ENCODE data around the gene TRAK2.
A peak's percentile ranks its signal among the peaks of the same experiment; 100 is the strongest.

Gene TRAK2

DNA sequence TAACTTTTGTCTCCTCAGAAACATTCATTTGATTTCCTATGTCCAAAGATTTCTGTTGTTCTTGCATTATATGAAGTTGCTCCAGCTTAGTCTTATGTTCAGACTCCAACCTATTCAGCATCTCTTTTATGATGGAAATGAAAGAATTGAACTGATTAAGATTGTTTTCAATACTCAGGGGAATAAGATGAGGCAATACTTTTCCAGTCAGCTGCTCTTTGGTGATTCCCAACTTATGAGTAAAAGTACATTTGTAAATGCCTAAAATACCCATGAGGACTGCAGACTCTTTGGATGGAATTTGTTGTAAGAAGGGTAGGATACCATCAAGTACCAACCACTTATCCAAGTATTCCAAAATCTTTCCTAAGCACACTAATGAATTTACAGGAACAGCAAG, 39.8 kb downstream of the TRAK2 start:
- TF ChIP-seq FOXP2 (optimal IDR thresholded peaks at IDR 0.05; ENCODE audit: control extremely low read depth, extremely low read length, insufficient read depth), result no peak
- Histone ChIP-seq H3K36me3 (ENCODE audit: insufficient read depth, low read length) (no peaks in the 10 kb centered on the region), H3K4me3 (no peak overlapping the region), H3K9me3 (ENCODE audit: low read depth, low read length) (no peaks in the 10 kb centered on the region), H3K27ac (no peak overlapping the region), H3K9ac (ENCODE audit: insufficient read length) (no peak overlapping the region)
- DNase-seq (ENCODE audit: low read depth, low spot score), result no peak

DNA sequence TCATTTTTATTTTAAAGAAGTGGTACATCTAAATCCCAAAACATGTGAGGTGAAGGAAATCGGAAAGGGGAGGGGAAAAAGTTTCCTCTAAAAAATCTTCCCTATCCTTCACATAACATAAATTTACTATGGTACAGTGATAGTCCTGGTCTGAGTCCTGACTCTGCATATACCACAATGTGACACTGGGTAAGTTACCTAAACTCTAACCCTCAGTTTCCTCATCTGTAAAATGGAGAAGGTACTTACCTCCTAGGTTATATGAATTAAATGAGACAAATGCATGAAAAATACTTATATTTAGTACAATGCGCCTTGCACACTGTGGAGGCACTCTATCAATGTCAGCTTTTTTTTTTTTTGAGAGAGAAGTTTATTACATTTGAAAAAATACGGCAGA, 42.3 kb downstream of the TRAK2 start:
- no peaks in the 10 kb centered on the region for H3K9me3 ChIP-seq (ENCODE audit: low read depth, low read length)
- DNase-seq (ENCODE audit: low read depth, low spot score), result no peak
- H3K36me3 ChIP-seq (ENCODE audit: insufficient read depth, low read length), result no peaks in the 10 kb centered on the region
- no peak for TF ChIP-seq POLR2AphosphoS5 (IDR thresholded peaks at IDR 0.05; ENCODE audit: borderline replicate concordance, low read depth, low read length)
- no peak for TF ChIP-seq EZH2 (IDR thresholded peaks at IDR 0.05)
- no peak for TF ChIP-seq FOXP2 (optimal IDR thresholded peaks at IDR 0.05; ENCODE audit: control extremely low read depth, extremely low read length, insufficient read depth)
- no peak overlapping the region for H3K9ac ChIP-seq (ENCODE audit: insufficient read length)
- no peak overlapping the region for H3K4me3 ChIP-seq
- H3K27ac ChIP-seq, result no peak overlapping the region

DNA sequence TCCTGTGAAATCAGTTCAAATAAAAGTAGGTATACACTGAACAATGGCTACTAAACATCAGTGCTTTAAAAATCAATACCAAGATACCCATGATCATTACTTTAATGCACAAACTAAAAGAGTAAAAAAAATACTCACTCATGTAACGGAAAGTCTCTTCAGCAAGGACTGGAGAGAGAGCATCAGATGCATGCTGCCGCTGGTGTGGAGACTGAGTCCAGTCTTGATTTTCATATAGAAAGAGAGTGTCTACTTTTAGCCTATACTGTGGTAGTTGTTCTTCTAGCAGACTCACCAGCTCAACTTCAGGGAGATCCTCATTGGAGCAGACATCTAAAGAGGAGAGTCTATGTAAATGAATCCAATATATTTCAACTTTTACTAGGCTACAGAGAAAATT, 44.0 kb downstream of the TRAK2 start:
- no peaks in the 10 kb centered on the region for H3K36me3 ChIP-seq (ENCODE audit: insufficient read depth, low read length)
- no peaks in the 10 kb centered on the region for H3K9me3 ChIP-seq (ENCODE audit: low read depth, low read length)
- H3K27ac ChIP-seq, result peak overlapping the region; percentile 89
- peak overlapping the region; percentile 79 for H3K4me3 ChIP-seq
- peak overlapping the region; percentile 79 for H3K9ac ChIP-seq (ENCODE audit: insufficient read length)
- DNase-seq (ENCODE audit: low read depth, low spot score), result no peak
- 0 out of 2 replicates have a peak, but pooled peaks have one; percentile 36 for TF ChIP-seq POLR2AphosphoS5 (IDR thresholded peaks at IDR 0.05; ENCODE audit: borderline replicate concordance, low read depth, low read length)
- TF ChIP-seq EZH2 (IDR thresholded peaks at IDR 0.05), result no peak
- no peak for TF ChIP-seq FOXP2 (optimal IDR thresholded peaks at IDR 0.05; ENCODE audit: control extremely low read depth, extremely low read length, insufficient read depth)

DNA sequence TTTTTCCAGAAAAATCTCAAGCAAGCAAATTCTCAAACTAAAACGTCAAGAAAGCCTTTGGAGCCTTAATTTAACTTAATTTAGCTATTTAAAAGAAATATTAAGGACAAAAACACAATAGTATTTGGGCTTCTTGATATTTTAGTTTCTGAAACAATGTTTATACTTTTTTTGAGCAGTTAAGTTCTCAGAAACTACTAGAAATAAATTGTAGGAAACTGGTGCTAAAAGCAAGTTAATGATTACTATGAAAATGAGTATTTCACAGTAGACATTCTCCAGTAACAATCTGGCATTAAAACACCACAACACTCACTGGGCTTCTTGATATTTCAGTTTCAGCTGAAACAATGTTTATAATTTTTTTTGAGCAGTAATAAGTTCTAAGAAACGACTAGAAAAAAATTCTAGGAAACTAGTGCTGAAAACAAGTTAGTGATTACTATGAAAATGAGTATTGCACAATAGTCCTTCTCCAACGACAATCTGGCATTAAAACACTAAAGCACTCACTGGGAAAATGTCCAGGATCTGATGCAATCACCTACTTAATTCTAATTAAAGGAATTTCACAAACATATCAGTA, 45.1 kb downstream of the TRAK2 start:
- TF ChIP-seq FOXP2 (optimal IDR thresholded peaks at IDR 0.05; ENCODE audit: control extremely low read depth, extremely low read length, insufficient read depth) (no peak), EZH2 (IDR thresholded peaks at IDR 0.05) (no peak), POLR2AphosphoS5 (IDR thresholded peaks at IDR 0.05; ENCODE audit: borderline replicate concordance, low read depth, low read length) (peak; percentile 61; the same call in 1 of the 2 replicates)
- DNase-seq (ENCODE audit: low read depth, low spot score), result peak; percentile 94
- peak overlapping the region; percentile 79 for H3K9ac ChIP-seq (ENCODE audit: insufficient read length)
- H3K4me3 ChIP-seq, result peak overlapping the region; percentile 79
- no peaks in the 10 kb centered on the region for H3K36me3 ChIP-seq (ENCODE audit: insufficient read depth, low read length)
- H3K9me3 ChIP-seq (ENCODE audit: low read depth, low read length), result no peaks in the 10 kb centered on the region
- H3K27ac ChIP-seq, result peak overlapping the region; percentile 89

DNA sequence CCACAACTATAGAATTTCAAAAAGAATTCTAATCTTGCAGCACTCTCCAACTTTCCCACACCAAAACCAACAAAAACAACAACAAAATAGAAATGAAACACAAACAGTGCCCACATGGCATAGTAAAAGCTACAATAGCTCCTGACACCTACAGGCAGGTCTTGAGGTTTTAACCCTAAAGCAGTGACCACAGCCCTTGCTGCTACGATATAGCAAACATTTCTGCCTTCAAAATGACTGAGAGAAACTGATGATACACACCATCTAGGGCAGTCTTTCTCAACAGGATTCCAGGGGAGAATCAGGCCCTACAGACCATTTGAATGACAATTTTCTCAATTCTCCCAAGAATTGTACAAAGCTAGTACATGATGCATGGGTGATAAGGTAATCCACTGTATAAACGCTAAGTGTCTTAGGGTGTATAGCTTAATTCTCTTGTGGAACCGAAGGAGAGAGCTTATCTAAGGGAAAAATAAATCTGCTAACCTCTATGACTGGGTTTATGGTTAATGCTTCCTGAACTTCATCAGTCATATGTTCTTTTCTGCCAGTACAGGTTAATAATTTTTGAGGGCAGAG, 46.5 kb downstream of the TRAK2 start:
- peaks cover 2% of the 10 kb centered on the region; the same call in 1 of the 2 replicates for H3K36me3 ChIP-seq (ENCODE audit: insufficient read depth, low read length)
- peak overlapping the region; percentile 83 for H3K27ac ChIP-seq
- TF ChIP-seq EZH2 (IDR thresholded peaks at IDR 0.05), result no peak
- TF ChIP-seq POLR2AphosphoS5 (IDR thresholded peaks at IDR 0.05; ENCODE audit: borderline replicate concordance, low read depth, low read length), result no peak
- TF ChIP-seq FOXP2 (optimal IDR thresholded peaks at IDR 0.05; ENCODE audit: control extremely low read depth, extremely low read length, insufficient read depth), result no peak
- DNase-seq (ENCODE audit: low read depth, low spot score), result no peak
- H3K4me3 ChIP-seq, result peak overlapping the region; percentile 79
- H3K9me3 ChIP-seq (ENCODE audit: low read depth, low read length), result no peaks in the 10 kb centered on the region
- peak overlapping the region; percentile 56 for H3K9ac ChIP-seq (ENCODE audit: insufficient read length)

DNA sequence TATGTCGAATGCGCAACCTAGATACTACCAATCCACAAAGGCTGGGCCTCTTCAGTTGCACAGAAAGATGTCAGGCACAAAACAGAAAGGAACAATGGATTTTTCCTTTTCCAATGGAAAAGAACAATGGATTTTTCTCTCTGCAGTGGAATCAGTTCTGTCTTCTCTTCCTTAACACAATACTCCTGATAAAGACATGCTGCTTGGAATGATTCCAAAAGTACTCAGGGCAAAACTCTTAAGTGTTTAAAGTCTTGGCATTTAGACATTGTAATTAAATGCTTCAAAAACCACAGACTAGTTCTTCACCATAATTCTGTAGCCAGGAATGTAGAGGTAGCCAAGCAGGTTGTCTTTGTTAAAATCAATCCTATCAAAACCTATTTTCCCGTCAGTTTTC, 47.4 kb downstream of the TRAK2 start:
- peak overlapping the region; percentile 83 for H3K27ac ChIP-seq
- TF ChIP-seq FOXP2 (optimal IDR thresholded peaks at IDR 0.05; ENCODE audit: control extremely low read depth, extremely low read length, insufficient read depth) (no peak), EZH2 (IDR thresholded peaks at IDR 0.05) (no peak), POLR2AphosphoS5 (IDR thresholded peaks at IDR 0.05; ENCODE audit: borderline replicate concordance, low read depth, low read length) (peak; percentile 62; the same call in 1 of the 2 replicates)
- peak overlapping the region; percentile 56 for H3K9ac ChIP-seq (ENCODE audit: insufficient read length)
- H3K4me3 ChIP-seq, result peak overlapping the region; percentile 79
- H3K36me3 ChIP-seq (ENCODE audit: insufficient read depth, low read length), result peaks cover 11% of the 10 kb centered on the region
- H3K9me3 ChIP-seq (ENCODE audit: low read depth, low read length), result no peaks in the 10 kb centered on the region
- DNase-seq (ENCODE audit: low read depth, low spot score), result peak; percentile 86

DNA sequence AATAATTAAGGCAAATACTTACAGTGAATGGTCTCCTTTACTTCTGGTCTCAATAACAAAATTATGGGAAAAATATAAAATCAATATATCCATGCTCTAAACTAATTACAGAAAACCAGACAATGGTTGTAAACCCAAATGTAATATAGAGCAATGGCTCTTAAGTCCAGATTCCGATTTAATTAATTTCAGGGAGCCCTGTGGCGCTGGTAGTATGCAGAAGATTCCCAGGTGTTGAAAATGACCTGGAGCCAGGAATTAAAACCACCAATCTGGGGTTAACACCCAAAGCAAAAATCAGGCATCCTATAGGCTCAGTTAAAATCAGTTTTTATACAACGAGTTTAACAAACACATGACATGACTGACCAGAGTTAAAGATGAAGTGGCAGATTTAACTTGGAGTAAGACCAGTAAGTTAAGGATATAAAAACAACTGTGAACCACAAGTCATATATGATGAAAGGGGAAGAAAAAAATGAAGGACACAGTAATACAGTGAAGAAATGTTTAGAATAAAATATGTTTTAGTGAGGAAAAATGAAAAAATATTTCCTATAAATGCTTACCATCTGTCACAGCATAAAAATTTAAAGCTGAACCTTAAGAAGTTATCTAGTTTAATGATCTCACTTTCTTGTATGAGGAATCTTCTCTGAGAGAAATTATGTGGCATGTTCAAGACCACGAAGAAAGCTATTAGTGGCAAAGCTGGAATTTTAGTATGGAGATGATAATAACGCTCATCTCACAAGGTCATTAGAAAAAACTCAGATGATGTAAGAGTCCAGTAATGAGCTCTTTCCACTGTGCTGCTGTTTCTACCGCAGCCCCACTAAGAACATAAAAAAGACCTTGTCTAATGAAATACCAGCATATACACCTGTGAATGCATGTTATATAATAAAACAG, 48.4 kb downstream of the TRAK2 start:
- H3K9me3 ChIP-seq (ENCODE audit: low read depth, low read length), result no peaks in the 10 kb centered on the region
- DNase-seq (ENCODE audit: low read depth, low spot score), result no peak
- peak overlapping the region; percentile 83 for H3K27ac ChIP-seq
- peaks cover 20% of the 10 kb centered on the region for H3K36me3 ChIP-seq (ENCODE audit: insufficient read depth, low read length)
- TF ChIP-seq FOXP2 (optimal IDR thresholded peaks at IDR 0.05; ENCODE audit: control extremely low read depth, extremely low read length, insufficient read depth) (no peak), POLR2AphosphoS5 (IDR thresholded peaks at IDR 0.05; ENCODE audit: borderline replicate concordance, low read depth, low read length) (no peak), EZH2 (IDR thresholded peaks at IDR 0.05) (no peak)
- peak overlapping the region; percentile 79 for H3K4me3 ChIP-seq
- peak overlapping the region; percentile 56 for H3K9ac ChIP-seq (ENCODE audit: insufficient read length)

DNA sequence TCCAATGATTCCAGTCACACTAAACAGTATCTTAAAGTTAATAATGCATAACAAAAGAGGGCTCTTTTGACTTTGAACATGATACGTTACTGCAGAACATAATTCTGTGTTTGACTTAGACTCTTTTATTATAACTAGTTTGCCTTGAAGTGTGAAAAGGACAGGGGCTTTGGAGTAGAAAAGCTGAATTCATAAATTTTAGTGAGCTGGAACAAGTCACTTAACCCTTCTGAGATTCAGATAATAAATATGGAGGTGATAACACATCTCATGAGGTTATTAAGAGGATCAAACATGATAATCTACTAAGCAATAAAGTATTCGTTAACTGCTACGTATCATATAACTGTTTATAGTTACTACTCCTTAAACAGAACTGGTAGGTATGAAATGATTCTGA, 49.4 kb downstream of the TRAK2 start:
- no peak for TF ChIP-seq POLR2AphosphoS5 (IDR thresholded peaks at IDR 0.05; ENCODE audit: borderline replicate concordance, low read depth, low read length)
- no peak for TF ChIP-seq EZH2 (IDR thresholded peaks at IDR 0.05)
- no peak for TF ChIP-seq FOXP2 (optimal IDR thresholded peaks at IDR 0.05; ENCODE audit: control extremely low read depth, extremely low read length, insufficient read depth)
- Histone ChIP-seq H3K36me3 (ENCODE audit: insufficient read depth, low read length) (peaks cover 31% of the 10 kb centered on the region), H3K9me3 (ENCODE audit: low read depth, low read length) (no peaks in the 10 kb centered on the region), H3K4me3 (0 out of 2 replicates have a peak overlapping the region, but pooled peaks have one; percentile 7), H3K9ac (ENCODE audit: insufficient read length) (no peak overlapping the region), H3K27ac (0 out of 2 replicates have a peak overlapping the region, but pooled peaks have one; percentile 26)
- DNase-seq (ENCODE audit: low read depth, low spot score), result no peak

All from SK-N-MC (cell line).